Endothelial cell of umbilical vein (primary cell): Measurements from ENCODE around the gene ALOXE3.

Experiments used
- EZH2 ChIP-seq: IDR thresholded peaks from 2 replicates; pipeline ENCODE4 v1.6.1; 2012; ENCODE audit warnings: borderline replicate concordance, low read depth, mild to moderate bottlenecking, moderate library complexity, low read length, inconsistent platforms; ENCODE audit not compliant: severe bottlenecking
- FOS ChIP-seq: IDR thresholded peaks from 2 replicates; pipeline ENCODE4 v1.6.1; 2011; ENCODE audit warnings: mild to moderate bottlenecking, low read length, moderate library complexity, borderline replicate concordance; ENCODE audit not compliant: insufficient read depth
- GATA2 ChIP-seq: IDR thresholded peaks from 2 replicates; pipeline ENCODE4 v1.7.0; 2011; ENCODE audit warnings: low read depth, mild to moderate bottlenecking, moderate library complexity, mixed read lengths, low read length; ENCODE audit not compliant: insufficient read length, insufficient read depth
- JUN ChIP-seq: IDR thresholded peaks from 2 replicates; pipeline ENCODE4 v1.6.1; 2011; ENCODE audit warnings: borderline replicate concordance, low read depth; ENCODE audit not compliant: insufficient read length, insufficient read depth
- MAX ChIP-seq: IDR thresholded peaks from 2 replicates; pipeline ENCODE4 v1.6.1; 2011; ENCODE audit not compliant: insufficient read depth, insufficient read length
- MYC ChIP-seq: IDR thresholded peaks from one replicate; pipeline ENCODE4 v1.6.1; 2011; ENCODE audit warnings: mild to moderate bottlenecking, low read depth, low read length
- POLR2A ChIP-seq: IDR thresholded peaks from 2 replicates; pipeline ENCODE4 v1.6.1; 2012; ENCODE audit warnings: low read depth, mild to moderate bottlenecking, control low read depth, low read length
- POLR2AphosphoS5 ChIP-seq: IDR thresholded peaks from 2 replicates; pipeline ENCODE4 v1.6.1; 2012; ENCODE audit warnings: low read depth, mild to moderate bottlenecking, control low read depth, low read length, moderate library complexity; ENCODE audit not compliant: insufficient read depth
- TF ChIP-seq, protein P1 (sequence below), 2 donors: IDR thresholded peaks; 1 replicate in 1 of 2; 2 replicates in 1 of 2; pipeline ENCODE4 v1.5.1; 2011; ENCODE audit warnings: low read length in 2 of 2, mild to moderate bottlenecking in 2 of 2, moderate library complexity in 2 of 2, control low read depth in 1 of 2, inconsistent platforms in 1 of 2, low read depth in 1 of 2; ENCODE audit not compliant: insufficient read depth in 1 of 2; ENCODE audit errors: extremely low read depth in 1 of 2

GRCh38 chr17:8103549-8103948, 14.8 kb downstream of the ALOXE3 start:
- TF ChIP-seq, protein P1, sequence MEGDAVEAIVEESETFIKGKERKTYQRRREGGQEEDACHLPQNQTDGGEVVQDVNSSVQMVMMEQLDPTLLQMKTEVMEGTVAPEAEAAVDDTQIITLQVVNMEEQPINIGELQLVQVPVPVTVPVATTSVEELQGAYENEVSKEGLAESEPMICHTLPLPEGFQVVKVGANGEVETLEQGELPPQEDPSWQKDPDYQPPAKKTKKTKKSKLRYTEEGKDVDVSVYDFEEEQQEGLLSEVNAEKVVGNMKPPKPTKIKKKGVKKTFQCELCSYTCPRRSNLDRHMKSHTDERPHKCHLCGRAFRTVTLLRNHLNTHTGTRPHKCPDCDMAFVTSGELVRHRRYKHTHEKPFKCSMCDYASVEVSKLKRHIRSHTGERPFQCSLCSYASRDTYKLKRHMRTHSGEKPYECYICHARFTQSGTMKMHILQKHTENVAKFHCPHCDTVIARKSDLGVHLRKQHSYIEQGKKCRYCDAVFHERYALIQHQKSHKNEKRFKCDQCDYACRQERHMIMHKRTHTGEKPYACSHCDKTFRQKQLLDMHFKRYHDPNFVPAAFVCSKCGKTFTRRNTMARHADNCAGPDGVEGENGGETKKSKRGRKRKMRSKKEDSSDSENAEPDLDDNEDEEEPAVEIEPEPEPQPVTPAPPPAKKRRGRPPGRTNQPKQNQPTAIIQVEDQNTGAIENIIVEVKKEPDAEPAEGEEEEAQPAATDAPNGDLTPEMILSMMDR (IDR thresholded peaks at IDR 0.05; ENCODE audit: extremely low read depth in 1 of 2, insufficient read depth in 1 of 2, low read depth in 1 of 2, low read length in 2 of 2): no peak
- no peak for TF ChIP-seq MAX
- TF ChIP-seq POLR2A: no peak
- TF ChIP-seq POLR2AphosphoS5: no peak
- TF ChIP-seq EZH2: no peak
- no peak for TF ChIP-seq JUN
- no peak for TF ChIP-seq GATA2
- TF ChIP-seq MYC: no peak
- no peak for TF ChIP-seq FOS
